HEK293 (cell line): ENCODE measurements around the gene CCL19.

Experiments used
- CTCF ChIA-PET: fragments of 350-600 bp; formaldehyde crosslinking; extraction: SDS; loops from one replicate; lab custom pipeline; 2021; ENCODE audit warnings: antibody characterized with exemption; lab: Yijun Ruan, JAX
- POLR2A ChIA-PET: fragments of 300-600 bp; formaldehyde crosslinking; extraction: SDS; loops from one replicate; lab custom pipeline; 2020; ENCODE audit warnings: antibody characterized with exemption, inconsistent platforms; lab: Yijun Ruan, JAX
- H3K27ac ChIP-seq: fragments of 200-500 bp; sonication (Bioruptor generic); 2 replicates; pipeline ENCODE4 v1.5.1; 2014; ENCODE audit warnings: low read depth, low read length, control low read depth, inconsistent platforms; ENCODE audit errors: extremely low read depth
- H3K36me3 ChIP-seq, 2 experiments: fragments of 200-500 bp in 1 of 2; sonication (Bioruptor generic) in 1 of 2; 1 replicate in 1 of 2; 2 replicates in 1 of 2; pipeline ENCODE4 v1.5.1; 2014 to 2017; ENCODE audit warnings: inconsistent platforms in 2 of 2, low read length in 2 of 2; ENCODE audit not compliant: control insufficient read depth in 2 of 2, insufficient read depth in 1 of 2
- H3K4me1 ChIP-seq: fragments of 200-500 bp; sonication (Bioruptor generic); 2 replicates; pipeline ENCODE4 v1.5.1; 2014; ENCODE audit warnings: mild to moderate bottlenecking, low read length, inconsistent platforms; ENCODE audit not compliant: control insufficient read depth, insufficient read depth
- H3K4me3 ChIP-seq: 2 replicates; pipeline ENCODE4 v1.5.1; 2011; ENCODE audit warnings: low read depth, mild to moderate bottlenecking, control low read depth, low read length, moderate library complexity
- H3K9me3 ChIP-seq: fragments of 200-500 bp; sonication (Bioruptor generic); 2 replicates; pipeline ENCODE4 v1.5.1; 2014; ENCODE audit warnings: low read depth, low read length, inconsistent platforms; ENCODE audit not compliant: control insufficient read depth, insufficient read depth
- ATF2 ChIP-seq: fragments of 450-650 bp; formaldehyde crosslinking; IDR thresholded peaks from 2 replicates; pipeline ENCODE4 v1.5.1; 2016; ENCODE audit warnings: missing biosample characterization, missing genetic modification characterization, low read depth
- HIC1 ChIP-seq: fragments of 450-650 bp; formaldehyde crosslinking; IDR thresholded peaks from 2 replicates; pipeline ENCODE4 v1.5.1; 2016; ENCODE audit warnings: missing biosample characterization, missing genetic modification characterization
- IKZF3 ChIP-seq: fragments of 450-650 bp; IDR thresholded peaks from 2 replicates; pipeline ENCODE4 v1.5.0; 2018; ENCODE audit warnings: missing biosample characterization, mild to moderate bottlenecking, missing genetic modification characterization, moderate library complexity
- MZF1 ChIP-seq: fragments of 450-650 bp; formaldehyde crosslinking; IDR thresholded peaks from 2 replicates; pipeline ENCODE4 v1.5.1; 2017; ENCODE audit warnings: missing biosample characterization, missing genetic modification characterization, borderline replicate concordance
- ZBTB1 ChIP-seq: fragments of 450-650 bp; formaldehyde crosslinking; IDR thresholded peaks from 2 replicates; pipeline ENCODE4 v1.5.1; 2016; ENCODE audit warnings: missing biosample characterization, missing genetic modification characterization
- ZBTB48 ChIP-seq: fragments of 450-650 bp; formaldehyde crosslinking; IDR thresholded peaks from 2 replicates; pipeline ENCODE4 v1.5.1; 2016; ENCODE audit warnings: missing biosample characterization, missing genetic modification characterization
- ZFP37 ChIP-seq: fragments of 450-650 bp; formaldehyde crosslinking; IDR thresholded peaks from 2 replicates; pipeline ENCODE4 v1.5.1; 2016; ENCODE audit warnings: missing biosample characterization, missing genetic modification characterization
- ZNF2 ChIP-seq: fragments of 450-650 bp; formaldehyde crosslinking; IDR thresholded peaks from 2 replicates; pipeline ENCODE4 v1.5.1; 2016; ENCODE audit warnings: missing biosample characterization, missing genetic modification characterization
- ZNF24 ChIP-seq: fragments of 450-650 bp; formaldehyde crosslinking; IDR thresholded peaks from 2 replicates; pipeline ENCODE4 v1.5.1; 2016; ENCODE audit warnings: missing biosample characterization, missing genetic modification characterization
- ZNF341 ChIP-seq: fragments of 450-650 bp; formaldehyde crosslinking; IDR thresholded peaks from 2 replicates; pipeline ENCODE4; 2016; ENCODE audit warnings: low read depth, missing biosample characterization, missing genetic modification characterization
- ZNF530 ChIP-seq: fragments of 450-650 bp; formaldehyde crosslinking; IDR thresholded peaks from 2 replicates; pipeline ENCODE4 v1.5.1; 2016; ENCODE audit warnings: low read depth, missing biosample characterization, missing genetic modification characterization
- ZNF585B ChIP-seq: fragments of 450-650 bp; formaldehyde crosslinking; IDR thresholded peaks from 2 replicates; pipeline ENCODE4 v1.5.1; 2016; ENCODE audit warnings: missing biosample characterization, missing genetic modification characterization
- ZNF707 ChIP-seq: fragments of 450-650 bp; formaldehyde crosslinking; IDR thresholded peaks from 2 replicates; pipeline ENCODE4 v1.5.1; 2016; ENCODE audit warnings: missing biosample characterization, missing genetic modification characterization
- TF ChIP-seq, protein P1 (sequence below): fragments of 450-650 bp; formaldehyde crosslinking; IDR thresholded peaks from 2 replicates; pipeline ENCODE4 v1.5.1; 2017; ENCODE audit warnings: missing biosample characterization, missing genetic modification characterization
- TF ChIP-seq, protein P2 (sequence below): IDR thresholded peaks from 2 replicates; pipeline ENCODE4 v1.6.1; 2011; ENCODE audit warnings: mild to moderate bottlenecking, low read depth, low read length, borderline replicate concordance
- TF ChIP-seq, protein P3 (sequence below): fragments of 450-650 bp; formaldehyde crosslinking; IDR thresholded peaks from 2 replicates; pipeline ENCODE4 v1.5.1; 2017; ENCODE audit warnings: missing biosample characterization, missing genetic modification characterization

The CCL19 gene

GRCh38 chr9:34651321-34651720 is 39.8 kb downstream of the CCL19 start:
- TF ChIP-seq ZNF2 (tag by site-specific recombination) = no peak
- TF ChIP-seq ZNF707 (tag by site-specific recombination) = no peak
- TF ChIP-seq ZBTB1 = no peak
- TF ChIP-seq, protein P1, sequence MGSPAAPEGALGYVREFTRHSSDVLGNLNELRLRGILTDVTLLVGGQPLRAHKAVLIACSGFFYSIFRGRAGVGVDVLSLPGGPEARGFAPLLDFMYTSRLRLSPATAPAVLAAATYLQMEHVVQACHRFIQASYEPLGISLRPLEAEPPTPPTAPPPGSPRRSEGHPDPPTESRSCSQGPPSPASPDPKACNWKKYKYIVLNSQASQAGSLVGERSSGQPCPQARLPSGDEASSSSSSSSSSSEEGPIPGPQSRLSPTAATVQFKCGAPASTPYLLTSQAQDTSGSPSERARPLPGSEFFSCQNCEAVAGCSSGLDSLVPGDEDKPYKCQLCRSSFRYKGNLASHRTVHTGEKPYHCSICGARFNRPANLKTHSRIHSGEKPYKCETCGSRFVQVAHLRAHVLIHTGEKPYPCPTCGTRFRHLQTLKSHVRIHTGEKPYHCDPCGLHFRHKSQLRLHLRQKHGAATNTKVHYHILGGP (tag by site-specific recombination) = no peak
- TF ChIP-seq ATF2 (tag by site-specific recombination) = no peak
- TF ChIP-seq ZNF585B (tag by site-specific recombination) = no peak
- TF ChIP-seq ZNF341 (tag by site-specific recombination) = no peak
- no peak for TF ChIP-seq MZF1 (tag by site-specific recombination)
- no peak for TF ChIP-seq ZFP37
- no peak for TF ChIP-seq IKZF3 (tag by site-specific recombination)
- no peak for TF ChIP-seq ZNF530 (tag by site-specific recombination)
- TF ChIP-seq, protein P2, sequence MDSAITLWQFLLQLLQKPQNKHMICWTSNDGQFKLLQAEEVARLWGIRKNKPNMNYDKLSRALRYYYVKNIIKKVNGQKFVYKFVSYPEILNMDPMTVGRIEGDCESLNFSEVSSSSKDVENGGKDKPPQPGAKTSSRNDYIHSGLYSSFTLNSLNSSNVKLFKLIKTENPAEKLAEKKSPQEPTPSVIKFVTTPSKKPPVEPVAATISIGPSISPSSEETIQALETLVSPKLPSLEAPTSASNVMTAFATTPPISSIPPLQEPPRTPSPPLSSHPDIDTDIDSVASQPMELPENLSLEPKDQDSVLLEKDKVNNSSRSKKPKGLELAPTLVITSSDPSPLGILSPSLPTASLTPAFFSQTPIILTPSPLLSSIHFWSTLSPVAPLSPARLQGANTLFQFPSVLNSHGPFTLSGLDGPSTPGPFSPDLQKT = no peak
- no peak for TF ChIP-seq ZNF24 (tag by site-specific recombination)
- ChIA-PET POLR2A (interaction anchor here (0.8 to 2.8 kb wide), 7 partner anchors 9 to 31 kb away, joined by 3 to 21 read pairs (median 5); partner anchors contain the start of genes DCTN3 and SIGMAR1), CTCF (interaction anchor here (0.6 to 13.3 kb wide), 4 partner anchors 16 to 865 kb away, joined by 3 to 125 read pairs (median 4); partner anchors contain the start of gene SIGMAR1)
- Histone ChIP-seq H3K4me3 (no peak overlapping the region), H3K4me1 (peaks cover 6% of the 10 kb centered on the region), H3K36me3 (peaks cover 0 to 40% of the 10 kb centered on the region in 2 experiments; a peak in 2 of 3 replicates), H3K9me3 (no peaks in the 10 kb centered on the region), H3K27ac (no peak overlapping the region)

GRCh38 chr9:34650816-34651215 is 40.3 kb downstream of the CCL19 start:
- TF ChIP-seq, protein P3, sequence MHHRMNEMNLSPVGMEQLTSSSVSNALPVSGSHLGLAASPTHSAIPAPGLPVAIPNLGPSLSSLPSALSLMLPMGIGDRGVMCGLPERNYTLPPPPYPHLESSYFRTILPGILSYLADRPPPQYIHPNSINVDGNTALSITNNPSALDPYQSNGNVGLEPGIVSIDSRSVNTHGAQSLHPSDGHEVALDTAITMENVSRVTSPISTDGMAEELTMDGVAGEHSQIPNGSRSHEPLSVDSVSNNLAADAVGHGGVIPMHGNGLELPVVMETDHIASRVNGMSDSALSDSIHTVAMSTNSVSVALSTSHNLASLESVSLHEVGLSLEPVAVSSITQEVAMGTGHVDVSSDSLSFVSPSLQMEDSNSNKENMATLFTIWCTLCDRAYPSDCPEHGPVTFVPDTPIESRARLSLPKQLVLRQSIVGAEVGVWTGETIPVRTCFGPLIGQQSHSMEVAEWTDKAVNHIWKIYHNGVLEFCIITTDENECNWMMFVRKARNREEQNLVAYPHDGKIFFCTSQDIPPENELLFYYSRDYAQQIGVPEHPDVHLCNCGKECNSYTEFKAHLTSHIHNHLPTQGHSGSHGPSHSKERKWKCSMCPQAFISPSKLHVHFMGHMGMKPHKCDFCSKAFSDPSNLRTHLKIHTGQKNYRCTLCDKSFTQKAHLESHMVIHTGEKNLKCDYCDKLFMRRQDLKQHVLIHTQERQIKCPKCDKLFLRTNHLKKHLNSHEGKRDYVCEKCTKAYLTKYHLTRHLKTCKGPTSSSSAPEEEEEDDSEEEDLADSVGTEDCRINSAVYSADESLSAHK = no peak
- TF ChIP-seq ZBTB48 (tag by site-specific recombination) = peak; percentile 45; the same call in 1 of the 2 replicates
- TF ChIP-seq HIC1 (tag by site-specific recombination) = no peak
- H3K4me1 ChIP-seq = peaks cover 6% of the 10 kb centered on the region
- POLR2A ChIA-PET = interaction anchor here (0.8 to 2.4 kb wide), 5 partner anchors 10 to 31 kb away, joined by 3 to 10 read pairs (median 4); partner anchors contain the start of genes DCTN3 and SIGMAR1
- no peak overlapping the region for H3K27ac ChIP-seq
- peaks cover 0 to 40% of the 10 kb centered on the region in 2 experiments; a peak in 2 of 3 replicates for H3K36me3 ChIP-seq
- no peak overlapping the region for H3K4me3 ChIP-seq
- no peaks in the 10 kb centered on the region for H3K9me3 ChIP-seq
- CTCF ChIA-PET = interaction anchor here (0.6 to 13.3 kb wide), 3 partner anchors 15 to 866 kb away, joined by 3 to 125 read pairs (median 3); partner anchors contain the start of gene SIGMAR1
